ENCODE measurements around the gene WIPF1. TPM values are rescaled to one million over a fixed set of nuclear protein-coding genes. Genes with fewer than 3 reads are reported as not detected.

WIPF1 gene
- total and polyA plus RNA-seq, 4 experiments from 2014 or later, result 79.2 to 484 (median 326) TPM

Other genes with a start within 250 kb of the WIPF1 start
- 10 to 100 TPM; 14.7 to 15.2 TPM for gene SCRN3, start 202.1 kb downstream of the WIPF1 start, total RNA-seq
- gene SCRN3, start 202.1 kb downstream of the WIPF1 start, polyA plus RNA-seq, result 10 to 100 TPM; 10.8 to 11.7 TPM
- 10 to 100 TPM; 18.2 to 20.4 TPM for gene GPR155, start 110.8 kb downstream of the WIPF1 start, total RNA-seq
- 10 to 100 TPM in 1 of 2 donors, 1 to 10 TPM in 1; 7.5 to 10.6 TPM for gene GPR155, start 110.8 kb downstream of the WIPF1 start, polyA plus RNA-seq
- not detected for gene CHRNA1, start 166.7 kb upstream of the WIPF1 start, total RNA-seq
- 1 to 10 TPM in 1 of 2 donors, under 1 TPM in 1; 0.26 to 1.8 TPM for gene CHRNA1, start 166.7 kb upstream of the WIPF1 start, polyA plus RNA-seq

Measured in CD4-positive, alpha-beta memory T cell (primary cell).